ENCODE data around the gene ZFAND3.
"Not testable (repeated sequence)": the region's sequence is repeated elsewhere in the genome, so short reads cannot be mapped to it uniquely, and the experiment has no call there.

Gene ZFAND3

DNA sequence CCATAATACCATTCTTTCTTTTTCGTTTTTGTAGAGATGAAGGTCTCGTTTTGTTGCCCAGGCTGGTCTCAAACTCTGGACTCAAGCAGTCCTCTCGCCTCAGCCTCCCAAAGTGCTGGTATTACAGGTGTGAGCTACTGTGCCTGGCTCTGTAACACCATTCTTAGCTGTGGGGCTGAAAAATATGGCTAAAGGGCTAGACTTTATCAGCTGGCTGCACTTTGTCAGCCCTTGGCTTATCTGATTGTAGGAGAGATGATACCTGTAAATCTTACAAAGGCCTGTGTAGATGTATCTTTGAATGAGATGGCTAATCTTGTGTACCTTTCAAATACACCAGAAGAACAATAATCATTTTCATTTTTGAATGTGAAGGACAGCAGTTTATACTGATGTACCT is 55.2 kb downstream of the ZFAND3 start:
- Mint-ChIP-seq H3K9me3 (peaks cover 20% of the 10 kb centered on the region), H3K27me3 (ENCODE audit: low read depth) (no peaks in the 10 kb centered on the region), H3K4me1 (ENCODE audit: low read depth) (peaks cover 5% of the 10 kb centered on the region), H3K27ac (no peak overlapping the region), H3K4me3 (no peak overlapping the region), H3K36me3 (ENCODE audit: low read depth) (peaks cover 24% of the 10 kb centered on the region)
- DNase-seq (ENCODE audit: low spot score), result no peak

DNA sequence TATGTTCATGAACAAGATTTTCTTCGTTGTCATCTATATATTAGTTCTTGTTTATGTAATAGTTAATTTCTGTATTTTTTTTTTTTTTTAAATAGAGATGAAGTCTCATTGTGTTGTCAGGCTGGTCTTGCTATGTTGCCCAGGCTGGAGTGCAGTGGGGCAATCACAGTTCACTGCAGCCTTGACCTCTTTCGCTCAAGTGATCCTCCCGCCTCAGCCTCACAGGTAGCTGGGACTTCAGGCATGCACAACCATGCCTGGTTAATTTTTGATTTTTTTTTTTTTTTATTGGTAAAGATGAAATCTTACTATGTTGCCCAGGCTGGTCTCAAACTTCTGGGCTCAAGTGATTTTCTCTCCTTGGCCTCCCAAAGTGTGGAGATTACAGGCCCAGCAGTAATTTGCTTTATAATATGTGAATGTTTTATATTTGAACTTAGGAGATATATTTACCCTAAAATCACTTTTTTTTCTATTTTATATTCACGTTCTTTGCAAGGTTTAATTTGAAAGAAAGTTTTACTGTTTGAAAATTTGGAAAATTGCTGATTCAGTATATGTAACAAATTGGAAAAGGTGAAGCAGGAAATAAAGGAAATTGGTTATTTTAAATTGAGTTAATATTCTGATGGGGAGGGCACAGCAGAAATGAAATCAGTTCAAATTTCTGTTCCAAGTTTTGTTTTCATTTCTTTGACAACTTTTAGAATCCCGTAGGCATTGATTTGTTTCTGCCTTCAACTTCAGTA is 56.2 kb downstream of the ZFAND3 start:
- Mint-ChIP-seq H3K9me3 (peaks cover 18% of the 10 kb centered on the region), H3K4me3 (no peak overlapping the region), H3K36me3 (ENCODE audit: low read depth) (peaks cover 24% of the 10 kb centered on the region), H3K27me3 (ENCODE audit: low read depth) (no peaks in the 10 kb centered on the region), H3K4me1 (ENCODE audit: low read depth) (peaks cover 8% of the 10 kb centered on the region), H3K27ac (no peak overlapping the region)
- DNase-seq (ENCODE audit: low spot score), result no peak

DNA sequence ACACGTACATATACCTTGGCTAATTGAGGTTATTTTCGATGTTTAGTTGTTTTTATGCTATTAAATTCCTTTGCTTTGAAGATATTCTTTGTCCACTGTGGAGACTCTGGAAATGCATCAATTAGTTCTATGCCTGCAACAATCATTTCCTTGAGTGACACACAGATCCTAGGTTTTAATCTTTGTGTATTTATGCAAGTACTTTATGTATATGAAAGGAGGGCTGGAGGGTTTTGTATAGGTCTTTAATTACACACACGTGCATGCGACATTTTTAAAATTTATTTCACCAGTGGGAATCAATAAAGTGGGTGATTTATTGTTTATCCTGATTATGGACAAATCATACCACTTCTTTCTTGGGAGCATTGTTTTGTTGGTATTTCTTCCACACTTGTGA is 57.3 kb downstream of the ZFAND3 start:
- DNase-seq (ENCODE audit: low spot score), result no peak
- H3K4me1 Mint-ChIP-seq (ENCODE audit: low read depth), result peaks cover 6% of the 10 kb centered on the region
- H3K36me3 Mint-ChIP-seq (ENCODE audit: low read depth), result peaks cover 17% of the 10 kb centered on the region
- no peak overlapping the region for H3K27ac Mint-ChIP-seq
- H3K27me3 Mint-ChIP-seq (ENCODE audit: low read depth), result no peaks in the 10 kb centered on the region
- no peak overlapping the region for H3K4me3 Mint-ChIP-seq
- peaks cover 8% of the 10 kb centered on the region for H3K9me3 Mint-ChIP-seq

DNA sequence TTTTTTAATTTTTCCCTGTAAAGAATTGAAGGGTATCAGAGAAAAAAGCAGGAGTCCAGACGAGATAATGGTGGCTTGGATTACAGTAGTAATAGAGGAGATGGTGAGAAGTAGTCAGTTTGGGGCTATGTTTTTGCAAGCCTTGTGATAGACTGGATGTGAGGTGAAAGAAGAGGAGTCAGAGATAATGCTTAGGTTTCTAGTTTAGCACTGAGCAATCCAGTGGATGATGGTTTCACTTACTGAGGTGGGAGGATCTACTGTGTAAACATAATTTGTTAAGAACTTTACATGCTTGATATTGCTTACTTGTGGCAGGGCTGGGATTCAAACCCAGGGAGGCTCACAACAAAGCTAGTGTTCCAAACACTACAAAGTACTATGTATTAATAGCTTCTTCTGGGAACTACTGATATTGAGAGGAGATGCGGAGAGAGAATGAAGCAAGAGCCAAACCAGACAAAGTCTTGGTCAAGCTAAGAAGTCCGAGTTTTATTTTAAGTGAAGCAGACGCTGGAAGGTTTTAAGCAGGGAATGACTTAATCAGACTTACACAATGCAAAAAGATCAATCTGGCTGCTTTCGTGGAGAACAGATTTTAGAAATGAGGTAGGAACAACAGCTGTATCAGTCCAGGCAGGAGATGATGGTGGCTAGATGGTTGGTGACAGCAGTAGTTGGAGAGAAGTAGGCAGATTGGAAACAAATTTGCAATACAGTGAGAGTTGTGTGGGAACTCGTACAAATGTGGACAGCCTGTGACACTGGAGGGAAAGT is 58.0 kb downstream of the ZFAND3 start:
- Mint-ChIP-seq H3K9me3 (peaks cover 1% of the 10 kb centered on the region), H3K36me3 (ENCODE audit: low read depth) (peaks cover 11% of the 10 kb centered on the region), H3K4me1 (ENCODE audit: low read depth) (peaks cover 6% of the 10 kb centered on the region), H3K27ac (no peak overlapping the region), H3K4me3 (no peak overlapping the region), H3K27me3 (ENCODE audit: low read depth) (no peaks in the 10 kb centered on the region)
- DNase-seq (ENCODE audit: low spot score), result no peak

DNA sequence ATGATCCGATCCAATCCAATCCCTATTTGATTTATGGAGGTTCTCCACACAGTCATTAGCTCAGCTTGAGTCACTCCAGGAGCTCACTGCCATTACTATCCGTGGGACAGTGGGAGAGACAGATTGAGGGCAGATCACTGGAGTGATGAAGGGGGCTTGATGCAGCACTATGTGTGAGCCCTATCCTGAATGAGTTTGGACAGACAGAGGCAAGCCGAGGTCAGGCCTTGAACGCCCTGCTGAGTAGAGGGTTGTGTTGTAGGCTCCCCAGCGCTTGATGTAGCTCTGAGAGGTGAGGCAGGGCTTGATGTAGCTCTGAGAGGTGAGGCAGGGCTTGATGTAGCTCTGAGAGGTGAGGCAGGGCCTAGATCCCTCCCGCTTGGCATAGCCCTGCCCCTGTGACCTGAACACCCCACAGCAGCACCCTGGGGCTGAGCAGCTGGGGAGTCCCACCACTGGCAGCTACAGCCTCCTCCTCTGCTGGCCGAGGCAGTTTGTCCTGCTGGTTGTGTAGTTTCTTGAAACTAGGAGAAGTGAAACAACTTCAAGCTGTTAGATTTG is 58.7 kb downstream of the ZFAND3 start:
- Mint-ChIP-seq H3K4me3 (no peak overlapping the region), H3K27ac (no peak overlapping the region), H3K9me3 (no peaks in the 10 kb centered on the region), H3K36me3 (ENCODE audit: low read depth) (peaks cover 9% of the 10 kb centered on the region), H3K4me1 (ENCODE audit: low read depth) (peaks cover 6% of the 10 kb centered on the region), H3K27me3 (ENCODE audit: low read depth) (no peaks in the 10 kb centered on the region)
- DNase-seq (ENCODE audit: low spot score), result no peak

DNA sequence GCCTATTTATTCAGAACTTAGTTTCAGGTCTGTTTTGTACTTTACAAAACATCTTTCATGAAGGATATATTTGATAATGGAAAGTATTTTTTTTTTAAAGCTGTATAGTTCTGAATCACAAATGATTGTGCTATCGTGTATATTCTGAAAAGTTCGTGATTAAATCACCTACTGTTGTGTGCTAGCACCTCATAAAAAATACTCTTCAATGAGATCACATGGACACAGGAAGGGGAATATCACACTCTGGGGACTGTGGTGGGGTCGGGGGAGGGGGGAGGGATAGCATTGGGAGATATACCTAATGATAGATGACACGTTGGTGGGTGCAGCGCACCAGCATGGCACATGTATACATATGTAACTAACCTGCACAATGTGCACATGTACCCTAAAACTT is 61.1 kb downstream of the ZFAND3 start:
- H3K27ac Mint-ChIP-seq, H3K9me3 Mint-ChIP-seq: not testable (repeated sequence)

DNA sequence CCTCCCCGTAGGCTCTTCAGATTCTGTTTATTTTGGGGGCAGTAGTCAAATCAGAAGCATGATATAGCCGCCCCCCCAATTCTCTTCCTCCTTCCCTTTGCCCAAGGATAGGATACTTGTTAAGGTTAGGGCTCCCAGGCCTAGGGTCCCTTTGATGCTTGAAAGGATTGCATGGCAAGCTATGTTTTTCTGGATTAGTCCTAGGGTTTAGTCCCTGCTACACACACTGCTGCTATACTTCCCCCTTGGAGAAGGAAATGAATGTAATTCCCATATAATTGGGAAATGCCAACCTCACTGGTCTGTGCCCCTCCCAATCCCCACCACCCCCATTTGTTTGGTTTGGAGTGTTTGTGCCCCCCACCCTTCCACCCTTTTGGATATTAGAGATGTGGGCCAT is 62.8 kb downstream of the ZFAND3 start:
- no peak for DNase-seq (ENCODE audit: low spot score)
- peaks cover 3% of the 10 kb centered on the region for H3K4me1 Mint-ChIP-seq (ENCODE audit: low read depth)
- no peak overlapping the region for H3K4me3 Mint-ChIP-seq
- H3K27ac Mint-ChIP-seq, result no peak overlapping the region
- no peaks in the 10 kb centered on the region for H3K9me3 Mint-ChIP-seq
- H3K27me3 Mint-ChIP-seq (ENCODE audit: low read depth), result no peaks in the 10 kb centered on the region
- no peaks in the 10 kb centered on the region for H3K36me3 Mint-ChIP-seq (ENCODE audit: low read depth)

More for the DNA sequence above, 61.1 kb downstream of the ZFAND3 start:
- not testable (repeated sequence) for DNase-seq (ENCODE audit: low spot score); H3K27me3 Mint-ChIP-seq (ENCODE audit: low read depth); H3K36me3 Mint-ChIP-seq (ENCODE audit: low read depth); H3K4me3 Mint-ChIP-seq; H3K4me1 Mint-ChIP-seq (ENCODE audit: low read depth)

DNA sequence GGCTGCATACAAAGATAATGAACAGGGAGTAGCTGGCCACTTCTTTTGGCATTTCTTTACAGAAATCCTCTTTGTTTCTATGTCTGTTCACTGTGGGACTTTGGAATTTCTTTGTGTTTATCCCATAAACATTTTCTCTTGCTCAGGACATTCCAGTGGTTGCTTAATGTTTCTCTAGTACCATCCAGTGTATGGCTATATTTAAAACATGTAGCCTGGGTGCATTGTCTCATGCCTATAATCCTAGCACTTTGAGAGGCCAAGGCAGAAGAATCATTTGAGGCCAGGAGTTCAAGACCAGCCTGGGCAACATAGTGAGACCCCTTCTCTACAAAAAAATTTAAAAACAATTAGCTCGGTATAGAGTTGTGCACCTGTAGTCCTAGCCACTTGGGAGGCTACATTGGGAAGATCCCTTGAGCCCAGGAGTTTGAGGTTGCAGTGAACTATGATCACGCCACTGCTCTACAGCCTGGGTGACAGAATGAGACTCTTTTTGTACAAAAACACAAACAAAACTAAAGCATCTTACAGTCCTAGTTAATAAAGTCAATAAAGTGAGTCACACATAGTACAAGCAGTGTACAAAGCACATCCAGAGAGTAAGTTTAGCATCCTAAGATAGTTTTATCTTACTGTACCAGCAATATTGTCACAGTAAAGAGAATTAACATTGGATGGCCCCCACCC is 63.3 kb downstream of the ZFAND3 start:
- no peaks in the 10 kb centered on the region for H3K36me3 Mint-ChIP-seq (ENCODE audit: low read depth)
- H3K27me3 Mint-ChIP-seq (ENCODE audit: low read depth), result no peaks in the 10 kb centered on the region
- H3K9me3 Mint-ChIP-seq, result no peaks in the 10 kb centered on the region
- peaks cover 3% of the 10 kb centered on the region for H3K4me1 Mint-ChIP-seq (ENCODE audit: low read depth)
- no peak overlapping the region for H3K4me3 Mint-ChIP-seq
- no peak overlapping the region for H3K27ac Mint-ChIP-seq
- no peak for DNase-seq (ENCODE audit: low spot score)

DNA sequence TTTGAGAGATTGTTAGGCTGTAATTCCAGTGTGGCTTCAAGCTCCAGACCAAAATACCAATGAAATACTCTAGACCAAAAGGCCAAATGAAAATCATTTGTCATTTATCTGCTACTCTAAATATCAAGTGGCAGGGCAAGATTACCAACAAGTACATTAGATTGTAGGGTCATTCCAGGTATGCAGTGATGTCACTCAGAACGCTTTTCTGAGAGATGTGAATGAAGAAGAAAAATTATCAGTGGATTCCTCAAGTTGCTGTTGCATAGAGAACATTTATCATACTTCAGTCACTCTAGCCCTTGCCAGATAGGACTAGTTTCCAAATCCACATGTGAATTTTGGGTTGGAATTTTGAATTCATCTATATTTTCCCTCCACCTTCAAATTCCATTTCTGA is 65.0 kb downstream of the ZFAND3 start:
- Mint-ChIP-seq H3K36me3 (ENCODE audit: low read depth) (no peaks in the 10 kb centered on the region), H3K4me1 (ENCODE audit: low read depth) (peaks cover 3% of the 10 kb centered on the region), H3K27ac (no peak overlapping the region), H3K4me3 (no peak overlapping the region), H3K9me3 (no peaks in the 10 kb centered on the region), H3K27me3 (ENCODE audit: low read depth) (no peaks in the 10 kb centered on the region)
- DNase-seq (ENCODE audit: low spot score), result no peak

DNA sequence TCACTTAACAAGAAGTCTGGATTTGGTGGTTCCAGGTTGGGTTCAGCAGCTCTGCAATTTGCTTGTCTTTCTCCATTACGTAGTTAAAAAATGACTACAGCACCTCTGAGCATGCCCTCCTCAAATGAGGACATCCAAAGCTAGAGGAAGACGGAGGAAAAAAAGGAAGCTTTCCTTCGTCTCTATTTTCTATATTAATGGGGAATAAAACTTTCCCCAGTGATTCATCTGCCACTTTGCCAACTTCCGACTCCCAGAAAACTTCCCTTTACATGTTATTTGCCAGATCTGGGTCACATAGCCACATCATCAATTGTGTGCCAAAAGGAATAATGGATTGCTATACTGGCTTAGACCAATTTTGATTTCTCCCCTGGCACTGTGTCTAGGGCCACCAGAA is 69.5 kb downstream of the ZFAND3 start:
- DNase-seq (ENCODE audit: low spot score), result no peak
- Mint-ChIP-seq H3K4me3 (no peak overlapping the region), H3K27ac (no peak overlapping the region), H3K36me3 (ENCODE audit: low read depth) (peaks cover 4% of the 10 kb centered on the region), H3K9me3 (no peaks in the 10 kb centered on the region), H3K4me1 (ENCODE audit: low read depth) (peaks cover 7% of the 10 kb centered on the region), H3K27me3 (ENCODE audit: low read depth) (no peaks in the 10 kb centered on the region)

DNA sequence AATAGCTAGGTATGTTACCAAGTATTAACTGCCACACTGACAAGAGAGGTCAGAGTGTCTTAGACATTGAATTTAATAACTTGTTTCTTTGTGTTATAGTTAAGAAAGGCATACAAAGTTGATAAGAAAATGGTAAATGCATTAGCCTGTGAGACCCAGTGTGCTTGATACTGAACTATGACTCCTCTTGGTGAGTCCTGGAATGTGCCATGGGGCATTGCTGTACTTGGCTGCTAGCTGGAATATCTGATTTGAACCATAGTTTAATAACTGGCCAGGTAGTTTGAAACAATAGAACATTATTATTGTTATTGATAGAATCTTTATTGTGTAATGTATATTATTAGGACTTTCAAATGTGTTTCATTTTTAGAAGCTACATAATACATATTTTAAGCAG is 70.0 kb downstream of the ZFAND3 start:
- H3K27ac Mint-ChIP-seq, result no peak overlapping the region
- H3K27me3 Mint-ChIP-seq (ENCODE audit: low read depth), result no peaks in the 10 kb centered on the region
- peaks cover 7% of the 10 kb centered on the region for H3K36me3 Mint-ChIP-seq (ENCODE audit: low read depth)
- peaks cover 7% of the 10 kb centered on the region for H3K4me1 Mint-ChIP-seq (ENCODE audit: low read depth)
- H3K4me3 Mint-ChIP-seq, result no peak overlapping the region
- H3K9me3 Mint-ChIP-seq, result no peaks in the 10 kb centered on the region
- no peak for DNase-seq (ENCODE audit: low spot score)

DNA sequence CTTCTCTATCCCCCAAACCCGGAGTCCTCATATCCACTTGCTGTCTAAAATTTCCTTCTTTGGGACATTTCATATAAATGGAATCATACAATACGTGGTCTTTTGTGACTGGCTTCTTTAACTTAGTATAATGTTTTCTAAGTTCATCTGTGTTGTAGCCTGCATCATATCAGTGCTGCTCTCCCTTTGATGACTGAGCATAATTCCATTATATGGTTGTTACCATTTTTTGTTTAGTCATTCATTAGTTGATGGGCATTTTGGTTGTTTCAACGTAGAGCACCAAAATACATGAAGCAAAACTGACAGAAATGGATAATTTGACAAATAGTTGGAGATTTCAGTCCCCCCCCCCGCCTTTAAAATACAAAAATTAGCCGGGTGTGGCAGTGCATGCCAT is 71.5 kb downstream of the ZFAND3 start:
- H3K9me3 Mint-ChIP-seq, result no peaks in the 10 kb centered on the region
- peaks cover 7% of the 10 kb centered on the region for H3K4me1 Mint-ChIP-seq (ENCODE audit: low read depth)
- no peaks in the 10 kb centered on the region for H3K27me3 Mint-ChIP-seq (ENCODE audit: low read depth)
- DNase-seq (ENCODE audit: low spot score), result no peak
- H3K4me3 Mint-ChIP-seq, result no peak overlapping the region
- H3K36me3 Mint-ChIP-seq (ENCODE audit: low read depth), result peaks cover 14% of the 10 kb centered on the region
- no peak overlapping the region for H3K27ac Mint-ChIP-seq

DNA sequence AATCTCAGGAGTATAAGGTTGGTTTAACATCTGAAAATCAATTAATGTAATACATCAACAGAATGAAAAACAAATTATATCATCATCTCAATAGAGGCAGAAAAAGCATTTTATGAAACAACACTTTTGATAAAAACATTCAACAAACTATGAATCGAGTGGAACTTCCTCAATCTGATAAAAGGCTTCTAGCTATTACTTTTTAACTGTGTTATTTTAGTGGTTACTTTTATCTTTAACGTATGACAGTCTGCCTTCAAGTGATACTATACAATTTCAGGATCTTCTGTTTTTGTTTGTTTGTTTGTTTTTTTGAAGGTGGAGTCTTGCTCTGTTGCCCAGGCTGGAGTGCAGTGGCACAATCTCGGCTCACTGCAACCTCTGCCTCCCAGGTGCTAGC is 73.7 kb downstream of the ZFAND3 start:
- no peak overlapping the region for H3K27ac Mint-ChIP-seq

DNA sequence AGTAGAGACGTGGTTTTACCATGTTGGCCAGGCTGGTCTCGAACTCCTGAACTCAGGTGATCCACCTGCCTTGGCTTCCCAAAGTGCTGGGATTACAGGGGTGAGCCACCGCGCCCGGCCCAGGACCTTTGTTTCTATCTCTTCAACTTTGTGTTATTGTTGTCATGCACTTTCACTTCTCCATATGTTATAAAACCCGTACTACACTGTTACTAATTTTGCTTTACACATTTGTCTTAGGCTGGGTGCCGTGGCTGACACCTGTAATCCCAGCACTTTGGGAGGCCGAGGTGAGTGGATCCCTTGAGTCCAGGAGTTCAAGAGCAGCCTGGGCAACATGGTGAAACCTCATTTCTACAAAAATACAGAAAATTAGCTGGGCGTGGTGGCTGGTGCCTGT is 74.2 kb downstream of the ZFAND3 start:
- peaks cover 15% of the 10 kb centered on the region for H3K4me1 Mint-ChIP-seq (ENCODE audit: low read depth)
- H3K36me3 Mint-ChIP-seq (ENCODE audit: low read depth), result peaks cover 14% of the 10 kb centered on the region
- not testable (repeated sequence) for H3K27me3 Mint-ChIP-seq (ENCODE audit: low read depth); H3K9me3 Mint-ChIP-seq; DNase-seq (ENCODE audit: low spot score); H3K4me3 Mint-ChIP-seq; H3K27ac Mint-ChIP-seq

More for the DNA sequence above, 73.7 kb downstream of the ZFAND3 start:
- H3K4me3 Mint-ChIP-seq, result no peak overlapping the region
- H3K36me3 Mint-ChIP-seq (ENCODE audit: low read depth), result peaks cover 14% of the 10 kb centered on the region
- H3K27me3 Mint-ChIP-seq (ENCODE audit: low read depth), result peaks cover 2% of the 10 kb centered on the region
- peaks cover 15% of the 10 kb centered on the region for H3K4me1 Mint-ChIP-seq (ENCODE audit: low read depth)
- no peaks in the 10 kb centered on the region for H3K9me3 Mint-ChIP-seq
- DNase-seq (ENCODE audit: low spot score), result no peak

Data from T-helper 2 cell treated with Interferon-gamma antibody and Interleukin-4, amounts not matched to agents 5 μg/mL and 100 μg/mL, for 36 hours (primary cell).